Fibroblast of lung (primary cell): ENCODE data around the gene GRWD1. TPM values are rescaled to one million over a fixed set of nuclear protein-coding genes. Genes with fewer than 3 reads are reported as not detected.
"Not testable (repeated sequence)": the region's sequence is repeated elsewhere in the genome, so short reads cannot be mapped to it uniquely, and the experiment has no call there.

ENCODE experiments used
- DNase-seq, 2 donors: peaks; one replicate each; pipeline versions ENCODE4 v3.0.0 to v3.0.0-alpha.2; 2010; ENCODE audit warnings: low read depth in 2 of 2
- H2AFZ ChIP-seq: 2 replicates; pipeline ENCODE4 v1.5.1; 2012; ENCODE audit warnings: low read length, control low read depth, inconsistent platforms
- H3K27ac ChIP-seq: 2 replicates; pipeline ENCODE4 v1.5.1; 2011; ENCODE audit warnings: low read length, control low read depth; ENCODE audit not compliant: insufficient read depth
- H3K27me3 ChIP-seq: 2 replicates; pipeline ENCODE4 v1.5.1; 2011; ENCODE audit warnings: mild to moderate bottlenecking, low read length; ENCODE audit not compliant: control insufficient read depth, insufficient read depth
- H3K36me3 ChIP-seq: 2 replicates; pipeline ENCODE4 v1.5.1; 2011; ENCODE audit warnings: low read length; ENCODE audit not compliant: control insufficient read depth, insufficient read depth
- H3K4me1 ChIP-seq: 2 replicates; pipeline ENCODE4 v1.5.1; 2011; ENCODE audit warnings: low read length; ENCODE audit not compliant: control insufficient read depth, insufficient read depth; ENCODE audit errors: extremely low read depth
- H3K4me2 ChIP-seq: 2 replicates; pipeline ENCODE4 v1.5.1; 2011; ENCODE audit warnings: low read length, control low read depth; ENCODE audit not compliant: insufficient read depth; ENCODE audit errors: extremely low read depth
- H3K4me3 ChIP-seq, 4 experiments: fragments of 200-600 bp in 1 of 4; sonication (generic) in 1 of 4; replicated peaks in 1 of 4; 2 replicates each; pipeline ENCODE4 v1.5.1; 2011 to 2016; ENCODE audit warnings: low read length in 4 of 4, low read depth in 3 of 4, mild to moderate bottlenecking in 3 of 4, control low read depth in 2 of 4, inconsistent platforms in 1 of 4, mixed read lengths in 1 of 4; ENCODE audit not compliant: insufficient read depth in 1 of 4; ENCODE audit errors: control extremely low read depth in 1 of 4
- H3K79me2 ChIP-seq: 2 replicates; pipeline ENCODE4 v1.5.1; 2012; ENCODE audit warnings: mild to moderate bottlenecking, low read length, inconsistent platforms; ENCODE audit not compliant: control insufficient read depth, insufficient read depth
- H3K9ac ChIP-seq: 2 replicates; pipeline ENCODE4 v1.5.1; 2011; ENCODE audit warnings: mild to moderate bottlenecking, low read length, control low read depth; ENCODE audit not compliant: insufficient read depth
- H3K9me3 ChIP-seq: 2 replicates; pipeline ENCODE4 v1.5.1; 2012; ENCODE audit warnings: low read depth, low read length; ENCODE audit not compliant: control insufficient read depth, insufficient read depth
- H4K20me1 ChIP-seq: 2 replicates; pipeline ENCODE4 v1.5.1; 2011; ENCODE audit warnings: low read length; ENCODE audit not compliant: control insufficient read depth, insufficient read depth; ENCODE audit errors: extremely low read depth
- EZH2 ChIP-seq: IDR thresholded peaks from 2 replicates; pipeline ENCODE4 v1.5.1; 2012; ENCODE audit warnings: low read length, control low read depth, mild to moderate bottlenecking; ENCODE audit errors: missing control alignments
- polyA plus RNA-seq, 2 donors: library from polyadenylated mRNA; depleted of rRNA in 1 of 2; stranded (reverse) in 1 of 2; unstranded in 1 of 2; fragments of >200 nt; gene quantifications; 2 replicates each; pipeline ENCODE4 v1.2.1, GENCODE V29; 2011 to 2012; ENCODE audit warnings: missing spikeins in 1 of 2
- total RNA-seq: library from RNA; depleted of rRNA; stranded (reverse); fragments of >200 nt; gene quantifications from 2 replicates; pipeline ENCODE4 v1.2.1, GENCODE V29; 2014
- TF ChIP-seq, protein P1 (sequence below), 2 donors: IDR thresholded peaks in 1 of 2; conservative IDR thresholded peaks in 1 of 2; 1 replicate in 1 of 2; 2 replicates in 1 of 2; pipeline ENCODE4 v1.5.1; 2011 to 2012; ENCODE audit warnings: low read length in 2 of 2, control low read depth in 1 of 2, inconsistent platforms in 1 of 2, low read depth in 1 of 2, mild to moderate bottlenecking in 1 of 2

The GRWD1 gene
- total and polyA plus RNA-seq, 2 donors (not counting 1 experiment from before 2014, with no cell fraction given), result 9.1 to 14.7 TPM

- Histone ChIP-seq H3K9me3 (no peaks in the 10 kb centered on the region), H2AFZ (no peak overlapping the region), H3K27me3 (no peaks in the 10 kb centered on the region), H4K20me1 (no peaks in the 10 kb centered on the region), H3K27ac (no peak overlapping the region), H3K9ac (no peak overlapping the region), H3K4me2 (no peak overlapping the region), H3K79me2 (no peaks in the 10 kb centered on the region), H3K4me1 (peaks cover 32% of the 10 kb centered on the region), H3K4me3 (no peak overlapping the region), H3K36me3 (no peaks in the 10 kb centered on the region)
- DNase-seq, result no peak
- TF ChIP-seq, protein P1, sequence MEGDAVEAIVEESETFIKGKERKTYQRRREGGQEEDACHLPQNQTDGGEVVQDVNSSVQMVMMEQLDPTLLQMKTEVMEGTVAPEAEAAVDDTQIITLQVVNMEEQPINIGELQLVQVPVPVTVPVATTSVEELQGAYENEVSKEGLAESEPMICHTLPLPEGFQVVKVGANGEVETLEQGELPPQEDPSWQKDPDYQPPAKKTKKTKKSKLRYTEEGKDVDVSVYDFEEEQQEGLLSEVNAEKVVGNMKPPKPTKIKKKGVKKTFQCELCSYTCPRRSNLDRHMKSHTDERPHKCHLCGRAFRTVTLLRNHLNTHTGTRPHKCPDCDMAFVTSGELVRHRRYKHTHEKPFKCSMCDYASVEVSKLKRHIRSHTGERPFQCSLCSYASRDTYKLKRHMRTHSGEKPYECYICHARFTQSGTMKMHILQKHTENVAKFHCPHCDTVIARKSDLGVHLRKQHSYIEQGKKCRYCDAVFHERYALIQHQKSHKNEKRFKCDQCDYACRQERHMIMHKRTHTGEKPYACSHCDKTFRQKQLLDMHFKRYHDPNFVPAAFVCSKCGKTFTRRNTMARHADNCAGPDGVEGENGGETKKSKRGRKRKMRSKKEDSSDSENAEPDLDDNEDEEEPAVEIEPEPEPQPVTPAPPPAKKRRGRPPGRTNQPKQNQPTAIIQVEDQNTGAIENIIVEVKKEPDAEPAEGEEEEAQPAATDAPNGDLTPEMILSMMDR (conservative IDR thresholded peaks at IDR 0.05 in 1 of 2, IDR thresholded peaks at IDR 0.05 in 1 of 2; ENCODE audit: low read depth in 1 of 2, low read length in 2 of 2), result no peak
- no peak for TF ChIP-seq EZH2
Measured at GRCh38 chr19:48484931-48485612, 39.3 kb downstream of the GRWD1 start.

- peaks cover 20% of the 10 kb centered on the region for H3K4me1 ChIP-seq
- not testable (repeated sequence) for H3K4me2 ChIP-seq, DNase-seq, H3K79me2 ChIP-seq, H3K9ac ChIP-seq, H3K27me3 ChIP-seq, H2AFZ ChIP-seq, H3K27ac ChIP-seq, H3K9me3 ChIP-seq, H3K4me3 ChIP-seq, H3K36me3 ChIP-seq, H4K20me1 ChIP-seq
Measured at GRCh38 chr19:48486706-48487105, 40.9 kb downstream of the GRWD1 start.

GRCh38 chr19:48487544-48487943 is 41.8 kb downstream of the GRWD1 start:
- no peaks in the 10 kb centered on the region for H3K9me3 ChIP-seq
- H3K79me2 ChIP-seq, result no peaks in the 10 kb centered on the region
- DNase-seq, result no peak
- H3K4me2 ChIP-seq, result peak overlapping the region; percentile 68
- no peak overlapping the region for H3K27ac ChIP-seq
- TF ChIP-seq, protein P1 (conservative IDR thresholded peaks at IDR 0.05 in 1 of 2, IDR thresholded peaks at IDR 0.05 in 1 of 2; ENCODE audit: low read depth in 1 of 2, low read length in 2 of 2), result no peak
- TF ChIP-seq EZH2, result no peak
- no peak overlapping the region for H3K9ac ChIP-seq
- H4K20me1 ChIP-seq, result no peaks in the 10 kb centered on the region
- no peak overlapping the region for H2AFZ ChIP-seq
- H3K36me3 ChIP-seq, result no peaks in the 10 kb centered on the region
- H3K27me3 ChIP-seq, result no peaks in the 10 kb centered on the region
- H3K4me3 ChIP-seq, result no peak overlapping the region
- peaks cover 14% of the 10 kb centered on the region for H3K4me1 ChIP-seq
